ENCODE data around the gene TAOK3. TPM values are rescaled to one million over a fixed set of nuclear protein-coding genes. Genes with fewer than 3 reads are reported as not detected.
A peak's percentile ranks its signal among the peaks of the same experiment; 100 is the strongest.

The TAOK3 gene
- total RNA-seq, 4 donors from 2014 or later, result 22.7 to 61.7 (median 38.8) TPM

- 29% methylated on average over 5 of the region's 5 CpGs for WGBS
- H3K4me3 ChIP-seq, result peak overlapping the region; percentile 76
- no peak for TF ChIP-seq POLR2AphosphoS5 (IDR thresholded peaks at IDR 0.05)
- TF ChIP-seq EP300 (IDR thresholded peaks at IDR 0.05), result no peak
- no peak for TF ChIP-seq CTCF (IDR thresholded peaks at IDR 0.05)
- no peak for TF ChIP-seq POLR2A (IDR thresholded peaks at IDR 0.05)
- H3K27ac ChIP-seq, result no peak overlapping the region
- no peak for DNase-seq (ENCODE audit: low spot score in 2 of 2)
- peaks cover 20% of the 10 kb centered on the region for H3K4me1 ChIP-seq
- no peaks in the 10 kb centered on the region for H3K9me3 ChIP-seq
- no peaks in the 10 kb centered on the region for H3K27me3 ChIP-seq
- no peaks in the 10 kb centered on the region for H3K36me3 ChIP-seq
Observed at GRCh38 chr12:118102609-118103008, 270.1 kb downstream of the TAOK3 start.

GRCh38 chr12:118102070-118102469, 270.6 kb downstream of the TAOK3 start:
- Histone ChIP-seq H3K9me3 (no peaks in the 10 kb centered on the region), H3K27me3 (no peaks in the 10 kb centered on the region), H3K36me3 (no peaks in the 10 kb centered on the region), H3K4me3 (no peak overlapping the region), H3K27ac (no peak overlapping the region), H3K4me1 (peaks cover 20% of the 10 kb centered on the region)
- TF ChIP-seq EP300 (IDR thresholded peaks at IDR 0.05), result no peak
- no peak for TF ChIP-seq CTCF (IDR thresholded peaks at IDR 0.05)
- TF ChIP-seq POLR2A (IDR thresholded peaks at IDR 0.05), result no peak
- no peak for TF ChIP-seq POLR2AphosphoS5 (IDR thresholded peaks at IDR 0.05)
- WGBS, result 72% methylated on average over 6 of the region's 6 CpGs
- no peak for DNase-seq (ENCODE audit: low spot score in 2 of 2)

GRCh38 chr12:118101051-118101450, 271.7 kb downstream of the TAOK3 start:
- peaks cover 20% of the 10 kb centered on the region for H3K4me1 ChIP-seq
- H3K27ac ChIP-seq, result no peak overlapping the region
- WGBS, result 79% methylated on average over 3 of the region's 3 CpGs
- no peaks in the 10 kb centered on the region for H3K9me3 ChIP-seq
- no peak for TF ChIP-seq EP300 (IDR thresholded peaks at IDR 0.05)
- TF ChIP-seq CTCF (IDR thresholded peaks at IDR 0.05), result no peak
- TF ChIP-seq POLR2AphosphoS5 (IDR thresholded peaks at IDR 0.05), result no peak
- no peak for TF ChIP-seq POLR2A (IDR thresholded peaks at IDR 0.05)
- no peak overlapping the region for H3K4me3 ChIP-seq
- no peaks in the 10 kb centered on the region for H3K36me3 ChIP-seq
- no peaks in the 10 kb centered on the region for H3K27me3 ChIP-seq
- DNase-seq (ENCODE audit: low spot score in 2 of 2), result no peak

Other genes starting within 250 kb of the TAOK3 start
- 100 to 1,000 TPM; 260 to 443 (median 311) TPM for gene PEBP1, start 236.8 kb downstream of the TAOK3 start, total RNA-seq
- gene SUDS3, start 3.6 kb upstream of the TAOK3 start, total RNA-seq, result 10 to 100 TPM; 37.7 to 66.3 (median 50.1) TPM

Measured in suprapubic skin (tissue), 4 donors.